GM12872 (cell line): ENCODE results near the gene CHST2.

ENCODE experiments used
- TF ChIP-seq, protein P1 (sequence below): IDR thresholded peaks from 3 replicates; pipeline ENCODE4 v1.5.1; 2011; ENCODE audit warnings: low read depth, mild to moderate bottlenecking, low read length, moderate library complexity; ENCODE audit not compliant: insufficient read depth

Gene CHST2

GRCh38 chr3:143092191-143092590 is 27.4 kb upstream of the CHST2 start:
- TF ChIP-seq, protein P1, sequence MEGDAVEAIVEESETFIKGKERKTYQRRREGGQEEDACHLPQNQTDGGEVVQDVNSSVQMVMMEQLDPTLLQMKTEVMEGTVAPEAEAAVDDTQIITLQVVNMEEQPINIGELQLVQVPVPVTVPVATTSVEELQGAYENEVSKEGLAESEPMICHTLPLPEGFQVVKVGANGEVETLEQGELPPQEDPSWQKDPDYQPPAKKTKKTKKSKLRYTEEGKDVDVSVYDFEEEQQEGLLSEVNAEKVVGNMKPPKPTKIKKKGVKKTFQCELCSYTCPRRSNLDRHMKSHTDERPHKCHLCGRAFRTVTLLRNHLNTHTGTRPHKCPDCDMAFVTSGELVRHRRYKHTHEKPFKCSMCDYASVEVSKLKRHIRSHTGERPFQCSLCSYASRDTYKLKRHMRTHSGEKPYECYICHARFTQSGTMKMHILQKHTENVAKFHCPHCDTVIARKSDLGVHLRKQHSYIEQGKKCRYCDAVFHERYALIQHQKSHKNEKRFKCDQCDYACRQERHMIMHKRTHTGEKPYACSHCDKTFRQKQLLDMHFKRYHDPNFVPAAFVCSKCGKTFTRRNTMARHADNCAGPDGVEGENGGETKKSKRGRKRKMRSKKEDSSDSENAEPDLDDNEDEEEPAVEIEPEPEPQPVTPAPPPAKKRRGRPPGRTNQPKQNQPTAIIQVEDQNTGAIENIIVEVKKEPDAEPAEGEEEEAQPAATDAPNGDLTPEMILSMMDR = no peak

DNA sequence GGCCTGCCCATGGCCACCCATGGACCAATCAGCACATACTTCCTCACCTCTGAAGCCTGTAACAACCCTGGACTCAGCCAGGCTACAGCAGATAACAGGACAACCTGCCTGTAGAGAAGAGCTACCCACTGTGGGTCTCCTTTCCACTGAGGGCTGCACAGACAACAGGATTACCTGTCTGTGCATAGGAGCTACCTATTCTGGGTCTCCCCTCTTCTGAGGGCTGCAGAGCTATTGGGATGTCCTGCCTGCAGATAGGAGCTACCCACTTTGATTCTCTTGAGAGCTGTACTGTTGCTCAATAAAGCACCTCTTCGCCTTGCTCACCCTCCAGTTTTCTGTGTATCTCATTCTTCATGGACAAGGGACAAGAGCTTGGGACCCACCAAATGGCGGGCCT is 23.8 kb upstream of the CHST2 start:
- TF ChIP-seq, protein P1 = no peak

GRCh38 chr3:143098032-143098764 is 21.4 kb upstream of the CHST2 start:
- TF ChIP-seq, protein P1 = no peak

DNA sequence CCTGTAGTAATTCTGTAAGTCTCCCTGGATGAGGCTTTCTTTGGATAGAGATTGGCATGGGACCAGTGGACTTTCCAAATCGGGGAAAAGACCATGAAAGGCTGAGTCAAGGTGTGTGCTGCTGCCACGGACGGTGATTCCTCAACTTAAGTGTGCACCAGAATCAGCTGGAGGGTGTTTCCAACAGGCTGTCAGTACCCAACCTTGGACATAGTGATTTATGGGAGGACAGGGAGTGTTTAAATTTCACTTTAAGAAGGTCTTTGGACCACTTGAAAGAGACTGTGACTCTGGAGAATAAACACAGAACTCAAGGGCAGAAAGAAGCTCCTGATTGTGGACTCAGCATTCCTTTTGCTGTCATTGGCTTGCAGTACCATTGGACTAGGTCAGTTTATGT is 20.4 kb upstream of the CHST2 start:
- TF ChIP-seq, protein P1 = no peak

DNA sequence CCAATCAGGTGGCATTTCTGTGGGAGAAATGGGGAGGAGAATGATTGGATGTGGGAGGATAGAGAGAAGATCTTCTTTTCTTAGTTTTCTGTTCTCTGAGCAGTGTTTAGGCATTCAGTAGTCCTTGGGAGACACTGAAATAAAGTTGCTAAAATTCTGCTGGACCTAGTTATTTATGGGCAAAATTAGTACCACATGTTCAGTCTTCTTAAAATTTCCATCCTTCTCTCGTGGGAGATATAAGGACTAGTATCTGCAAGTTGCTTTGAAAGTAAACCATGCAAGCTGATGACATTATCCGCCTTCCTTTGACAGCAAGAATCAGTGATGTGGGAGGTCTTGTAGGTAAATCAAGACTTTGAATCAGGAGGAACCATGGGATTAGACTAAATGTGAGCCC is 19.9 kb upstream of the CHST2 start:
- TF ChIP-seq, protein P1 = no peak

GRCh38 chr3:143100451-143100850 is 19.1 kb upstream of the CHST2 start:
- TF ChIP-seq, protein P1 = no peak

- TF ChIP-seq, protein P1 = no peak
Measured at GRCh38 chr3:143101792-143102381, 17.7 kb upstream of the CHST2 start.
